Peyer's patch (tissue), 4 donors: Measurements from ENCODE around the gene GDAP2.

Experiments
- POLR2A ChIP-seq, 2 donors: fragments of 450-650 bp; IDR thresholded peaks; one replicate each; pipeline ENCODE4 v1.5.1; 2017; ENCODE audit warnings: antibody characterized with exemption in 2 of 2, mild to moderate bottlenecking in 2 of 2, moderate library complexity in 2 of 2
- TF ChIP-seq, protein P1 (sequence below), 6 experiments: fragments of 450-650 bp in 4 of 6; fragments of 200-600 bp in 2 of 6; sonication (generic) in 1 of 6; IDR thresholded peaks; one replicate each; pipeline ENCODE4 v1.5.1; 2017 to 2019; ENCODE audit warnings: antibody characterized with exemption in 6 of 6, mild to moderate bottlenecking in 3 of 6, moderate library complexity in 1 of 6

DNA sequence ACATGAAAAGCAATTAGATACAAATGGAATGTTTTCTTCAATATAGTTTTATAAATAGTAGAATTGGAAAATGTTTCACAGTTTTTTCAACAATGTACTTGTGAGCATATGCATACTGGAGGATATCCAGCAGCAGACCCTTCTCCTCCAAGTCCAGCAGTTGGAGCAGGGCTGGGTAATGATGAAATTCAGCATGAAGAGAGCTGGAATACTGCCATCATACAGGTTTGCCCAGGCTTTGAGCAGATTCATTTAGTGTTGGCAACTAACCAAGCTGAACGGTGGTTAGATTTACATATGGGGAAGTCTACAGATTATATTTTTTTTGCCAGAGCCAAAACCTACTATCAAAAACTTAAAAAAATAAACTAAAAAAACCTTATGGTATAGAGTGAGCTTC is 38.5 kb upstream of the GDAP2 start:
- TF ChIP-seq, protein P1, sequence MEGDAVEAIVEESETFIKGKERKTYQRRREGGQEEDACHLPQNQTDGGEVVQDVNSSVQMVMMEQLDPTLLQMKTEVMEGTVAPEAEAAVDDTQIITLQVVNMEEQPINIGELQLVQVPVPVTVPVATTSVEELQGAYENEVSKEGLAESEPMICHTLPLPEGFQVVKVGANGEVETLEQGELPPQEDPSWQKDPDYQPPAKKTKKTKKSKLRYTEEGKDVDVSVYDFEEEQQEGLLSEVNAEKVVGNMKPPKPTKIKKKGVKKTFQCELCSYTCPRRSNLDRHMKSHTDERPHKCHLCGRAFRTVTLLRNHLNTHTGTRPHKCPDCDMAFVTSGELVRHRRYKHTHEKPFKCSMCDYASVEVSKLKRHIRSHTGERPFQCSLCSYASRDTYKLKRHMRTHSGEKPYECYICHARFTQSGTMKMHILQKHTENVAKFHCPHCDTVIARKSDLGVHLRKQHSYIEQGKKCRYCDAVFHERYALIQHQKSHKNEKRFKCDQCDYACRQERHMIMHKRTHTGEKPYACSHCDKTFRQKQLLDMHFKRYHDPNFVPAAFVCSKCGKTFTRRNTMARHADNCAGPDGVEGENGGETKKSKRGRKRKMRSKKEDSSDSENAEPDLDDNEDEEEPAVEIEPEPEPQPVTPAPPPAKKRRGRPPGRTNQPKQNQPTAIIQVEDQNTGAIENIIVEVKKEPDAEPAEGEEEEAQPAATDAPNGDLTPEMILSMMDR (IDR thresholded peaks at IDR 0.05), result no peak
- no peak for TF ChIP-seq POLR2A (IDR thresholded peaks at IDR 0.05)
